Effector memory CD8-positive, alpha-beta T cell (primary cell): ENCODE results near the gene RHOBTB3.
"Not testable (repeated sequence)": the region's sequence is repeated elsewhere in the genome, so short reads cannot be mapped to it uniquely, and the experiment has no call there.

Experiments used
- ATAC-seq: fragments of 150-1000 bp; cut with Tn5 transposase; replicated peaks from 2 replicates; pipeline ENCODE4 v1.10.0; 2021; ENCODE audit warnings: mild to moderate bottlenecking, moderate library complexity
- DNase-seq, 3 experiments: peaks; one replicate each; pipeline ENCODE4 v3.0.0; 2021
- H3K27ac Mint-ChIP-seq, 2 donors: one replicate each; pipeline ENCODE4 v1.8.0; 2022; ENCODE audit warnings: mild to moderate bottlenecking in 2 of 2, mixed read lengths in 2 of 2, moderate library complexity in 2 of 2
- H3K27me3 Mint-ChIP-seq, 2 donors: one replicate each; pipeline ENCODE4 v1.8.0; 2022; ENCODE audit warnings: mixed read lengths in 2 of 2
- H3K36me3 Mint-ChIP-seq: one replicate; pipeline ENCODE4 v1.8.0; 2022; ENCODE audit warnings: mild to moderate bottlenecking, moderate library complexity, mixed read lengths; ENCODE audit not compliant: insufficient read depth
- H3K4me1 Mint-ChIP-seq, 2 donors: one replicate each; pipeline ENCODE4 v1.8.0; 2022; ENCODE audit warnings: low read depth in 2 of 2, mixed read lengths in 2 of 2
- H3K4me3 Mint-ChIP-seq, 2 donors: one replicate each; pipeline ENCODE4 v1.8.0; 2022; ENCODE audit warnings: mild to moderate bottlenecking in 2 of 2, mixed read lengths in 2 of 2, moderate library complexity in 2 of 2
- H3K9me3 Mint-ChIP-seq, 2 donors: one replicate each; pipeline ENCODE4 v1.8.0; 2022; ENCODE audit warnings: mixed read lengths in 2 of 2

The RHOBTB3 gene

GRCh38 chr5:95707534-95708188, 23.5 kb upstream of the RHOBTB3 start:
- not testable (repeated sequence) for DNase-seq, H3K36me3 Mint-ChIP-seq, H3K4me1 Mint-ChIP-seq, H3K27ac Mint-ChIP-seq, ATAC-seq, H3K9me3 Mint-ChIP-seq, H3K4me3 Mint-ChIP-seq
- peaks cover 10 to 30% of the 10 kb centered on the region in 2 donors for H3K27me3 Mint-ChIP-seq

GRCh38 chr5:95708876-95709275, 22.3 kb upstream of the RHOBTB3 start:
- DNase-seq (no peak), ATAC-seq (no peak)
- Mint-ChIP-seq H3K4me1 (no peaks in the 10 kb centered on the region), H3K4me3 (no peak overlapping the region), H3K36me3 (no peaks in the 10 kb centered on the region), H3K27me3 (peaks cover 10 to 30% of the 10 kb centered on the region in 2 donors), H3K9me3 (no peaks in the 10 kb centered on the region), H3K27ac (no peak overlapping the region)

- H3K4me3 Mint-ChIP-seq: no peak overlapping the region
- no peak for DNase-seq
- no peaks in the 10 kb centered on the region for H3K4me1 Mint-ChIP-seq
- H3K36me3 Mint-ChIP-seq: no peaks in the 10 kb centered on the region
- peaks cover 10 to 30% of the 10 kb centered on the region in 2 donors for H3K27me3 Mint-ChIP-seq
- H3K9me3 Mint-ChIP-seq: no peaks in the 10 kb centered on the region
- ATAC-seq: no peak
- H3K27ac Mint-ChIP-seq: no peak overlapping the region
Observed at GRCh38 chr5:95709967-95710650, 21.0 kb upstream of the RHOBTB3 start.

GRCh38 chr5:95710651-95711500, 20.3 kb upstream of the RHOBTB3 start:
- DNase-seq, H3K4me1 Mint-ChIP-seq, H3K4me3 Mint-ChIP-seq, H3K9me3 Mint-ChIP-seq, ATAC-seq, H3K27ac Mint-ChIP-seq, H3K36me3 Mint-ChIP-seq: not testable (repeated sequence)
- peaks cover 10 to 30% of the 10 kb centered on the region in 2 donors for H3K27me3 Mint-ChIP-seq

- no peak for DNase-seq
- Mint-ChIP-seq H3K36me3 (no peaks in the 10 kb centered on the region), H3K4me3 (no peak overlapping the region), H3K9me3 (no peaks in the 10 kb centered on the region), H3K27me3 (peaks cover 10 to 28% of the 10 kb centered on the region in 2 donors), H3K4me1 (peaks cover 0 to 10% of the 10 kb centered on the region in 2 donors), H3K27ac (no peak overlapping the region)
- no peak for ATAC-seq
Observed at GRCh38 chr5:95711501-95712346, 19.4 kb upstream of the RHOBTB3 start.

- H3K4me3 Mint-ChIP-seq: no peak overlapping the region
- H3K9me3 Mint-ChIP-seq: no peaks in the 10 kb centered on the region
- peaks cover 0 to 10% of the 10 kb centered on the region in 2 donors for H3K4me1 Mint-ChIP-seq
- H3K27me3 Mint-ChIP-seq: peaks cover 5 to 21% of the 10 kb centered on the region in 2 donors
- H3K36me3 Mint-ChIP-seq: no peaks in the 10 kb centered on the region
- no peak overlapping the region for H3K27ac Mint-ChIP-seq
- ATAC-seq: no peak
- DNase-seq: no peak
Observed at GRCh38 chr5:95712347-95712958, 18.7 kb upstream of the RHOBTB3 start.

GRCh38 chr5:95713246-95713645, 17.9 kb upstream of the RHOBTB3 start:
- ATAC-seq, DNase-seq, H3K27ac Mint-ChIP-seq, H3K36me3 Mint-ChIP-seq, H3K9me3 Mint-ChIP-seq, H3K4me1 Mint-ChIP-seq, H3K4me3 Mint-ChIP-seq: not testable (repeated sequence)
- H3K27me3 Mint-ChIP-seq: peaks cover 0 to 15% of the 10 kb centered on the region in 2 donors

- H3K36me3 Mint-ChIP-seq: no peaks in the 10 kb centered on the region
- H3K9me3 Mint-ChIP-seq: no peaks in the 10 kb centered on the region
- peaks cover 0 to 10% of the 10 kb centered on the region in 2 donors for H3K4me1 Mint-ChIP-seq
- no peak overlapping the region for H3K27ac Mint-ChIP-seq
- H3K4me3 Mint-ChIP-seq: no peak overlapping the region
- ATAC-seq (no peak), DNase-seq (no peak)
- H3K27me3 Mint-ChIP-seq: peaks cover 0 to 7% of the 10 kb centered on the region in 2 donors
Observed at GRCh38 chr5:95713960-95714710, 17.0 kb upstream of the RHOBTB3 start.

GRCh38 chr5:95715799-95716461, 15.2 kb upstream of the RHOBTB3 start:
- DNase-seq (no peak), ATAC-seq (peak; percentile 32)
- Mint-ChIP-seq H3K36me3 (no peaks in the 10 kb centered on the region), H3K27me3 (peaks cover 0 to 7% of the 10 kb centered on the region in 2 donors), H3K4me3 (no peak overlapping the region), H3K4me1 (peaks cover 0 to 10% of the 10 kb centered on the region in 2 donors), H3K9me3 (no peaks in the 10 kb centered on the region), H3K27ac (no peak overlapping the region)

- H3K9me3 Mint-ChIP-seq: no peaks in the 10 kb centered on the region
- H3K36me3 Mint-ChIP-seq: no peaks in the 10 kb centered on the region
- H3K4me1 Mint-ChIP-seq: peaks cover 0 to 10% of the 10 kb centered on the region in 2 donors
- ATAC-seq: no peak
- no peak overlapping the region for H3K27ac Mint-ChIP-seq
- no peak overlapping the region for H3K4me3 Mint-ChIP-seq
- DNase-seq: no peak
- H3K27me3 Mint-ChIP-seq: no peaks in the 10 kb centered on the region
Observed at GRCh38 chr5:95717439-95717838, 13.7 kb upstream of the RHOBTB3 start.

- Mint-ChIP-seq H3K4me3 (no peak overlapping the region), H3K27me3 (no peaks in the 10 kb centered on the region), H3K36me3 (no peaks in the 10 kb centered on the region), H3K27ac (no peak overlapping the region), H3K4me1 (peaks cover 0 to 10% of the 10 kb centered on the region in 2 donors), H3K9me3 (no peaks in the 10 kb centered on the region)
- DNase-seq (no peak), ATAC-seq (peak; percentile 61)
Observed at GRCh38 chr5:95718203-95718602, 12.9 kb upstream of the RHOBTB3 start.

- H3K27me3 Mint-ChIP-seq: no peaks in the 10 kb centered on the region
- H3K9me3 Mint-ChIP-seq: no peaks in the 10 kb centered on the region
- H3K36me3 Mint-ChIP-seq: no peaks in the 10 kb centered on the region
- no peak overlapping the region for H3K4me3 Mint-ChIP-seq
- DNase-seq (no peak), ATAC-seq (no peak)
- H3K4me1 Mint-ChIP-seq: peaks cover 2 to 10% of the 10 kb centered on the region in 2 donors
- no peak overlapping the region for H3K27ac Mint-ChIP-seq
Observed at GRCh38 chr5:95718738-95719137, 12.4 kb upstream of the RHOBTB3 start.
